AG09309 (cell line): ENCODE results near the gene PDE6A.
"Not testable (repeated sequence)": the region's sequence is repeated elsewhere in the genome, so short reads cannot be mapped to it uniquely, and the experiment has no call there.

Experiments used
- DNase-seq: peaks from one replicate; pipeline ENCODE4 v3.0.0-alpha.2; 2010; ENCODE audit warnings: low read depth
- H3K4me3 ChIP-seq: 2 replicates; pipeline ENCODE4 v1.5.1; 2011; ENCODE audit warnings: mild to moderate bottlenecking, low read depth, low read length, moderate library complexity; ENCODE audit not compliant: control insufficient read depth
- TF ChIP-seq, protein P1 (sequence below): IDR thresholded peaks from 2 replicates; pipeline ENCODE4 v1.5.1; 2011; ENCODE audit warnings: mild to moderate bottlenecking, low read depth, low read length, inconsistent platforms; ENCODE audit not compliant: insufficient read depth, control insufficient read depth; ENCODE audit errors: missing control alignments

The PDE6A gene

DNA sequence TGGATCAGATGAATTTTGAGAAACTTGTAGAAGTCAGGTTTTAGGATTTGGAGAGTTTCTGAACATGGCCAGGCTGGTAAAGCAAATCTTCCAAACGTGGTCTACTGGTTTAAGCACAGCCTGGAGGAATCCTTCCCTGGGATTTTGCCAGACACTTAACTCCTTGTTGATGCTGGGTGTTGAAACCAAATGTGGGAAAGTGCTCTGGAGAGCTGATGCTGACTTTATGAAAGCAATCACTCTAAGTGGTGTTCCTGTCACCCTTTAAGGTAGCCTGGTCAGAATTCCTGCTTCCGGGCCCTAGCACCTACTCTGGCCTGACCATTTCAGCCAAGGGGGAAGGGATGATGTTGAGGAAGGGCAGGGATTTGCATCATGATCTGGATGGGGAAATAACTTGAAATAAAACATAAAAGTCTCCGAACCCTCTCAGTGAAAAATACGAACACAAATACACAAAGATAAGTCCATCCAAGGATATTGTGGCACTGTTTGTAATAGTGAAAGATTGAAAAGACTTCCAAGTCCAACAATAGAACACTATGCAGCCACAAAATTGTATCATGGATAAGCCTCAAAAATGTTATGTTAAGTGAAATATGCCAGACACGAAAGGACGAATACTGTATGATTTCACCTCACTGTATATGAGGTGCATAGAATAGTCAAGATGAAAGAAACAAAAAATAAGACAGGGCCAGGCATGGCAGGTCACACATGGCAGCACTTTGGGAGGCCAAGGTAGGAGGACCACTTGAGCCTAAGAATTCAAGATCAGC lies 57.7 kb downstream of the PDE6A start:
- H3K4me3 ChIP-seq: no peak overlapping the region
- DNase-seq: no peak
- TF ChIP-seq, protein P1, sequence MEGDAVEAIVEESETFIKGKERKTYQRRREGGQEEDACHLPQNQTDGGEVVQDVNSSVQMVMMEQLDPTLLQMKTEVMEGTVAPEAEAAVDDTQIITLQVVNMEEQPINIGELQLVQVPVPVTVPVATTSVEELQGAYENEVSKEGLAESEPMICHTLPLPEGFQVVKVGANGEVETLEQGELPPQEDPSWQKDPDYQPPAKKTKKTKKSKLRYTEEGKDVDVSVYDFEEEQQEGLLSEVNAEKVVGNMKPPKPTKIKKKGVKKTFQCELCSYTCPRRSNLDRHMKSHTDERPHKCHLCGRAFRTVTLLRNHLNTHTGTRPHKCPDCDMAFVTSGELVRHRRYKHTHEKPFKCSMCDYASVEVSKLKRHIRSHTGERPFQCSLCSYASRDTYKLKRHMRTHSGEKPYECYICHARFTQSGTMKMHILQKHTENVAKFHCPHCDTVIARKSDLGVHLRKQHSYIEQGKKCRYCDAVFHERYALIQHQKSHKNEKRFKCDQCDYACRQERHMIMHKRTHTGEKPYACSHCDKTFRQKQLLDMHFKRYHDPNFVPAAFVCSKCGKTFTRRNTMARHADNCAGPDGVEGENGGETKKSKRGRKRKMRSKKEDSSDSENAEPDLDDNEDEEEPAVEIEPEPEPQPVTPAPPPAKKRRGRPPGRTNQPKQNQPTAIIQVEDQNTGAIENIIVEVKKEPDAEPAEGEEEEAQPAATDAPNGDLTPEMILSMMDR: no peak

DNA sequence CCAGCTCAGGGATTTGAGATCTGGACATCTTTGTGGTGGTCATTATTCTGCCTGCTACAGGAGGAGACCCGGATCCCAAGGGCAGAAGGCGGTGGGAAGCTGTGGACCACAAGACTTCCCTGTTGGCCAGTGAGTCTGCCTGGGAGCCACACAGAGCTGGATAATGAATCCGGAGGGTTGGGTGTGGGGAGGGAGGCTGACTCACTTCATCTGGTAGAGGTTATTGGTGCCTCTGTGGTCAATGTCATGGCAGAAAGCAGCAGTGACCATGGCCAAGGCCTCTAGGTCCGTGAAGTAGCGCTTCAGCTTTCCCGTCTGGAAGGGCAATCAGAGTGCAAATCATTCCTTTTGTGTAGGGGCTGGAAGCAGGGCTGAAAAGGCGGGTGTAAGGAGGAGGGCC lies 58.5 kb downstream of the PDE6A start:
- TF ChIP-seq, protein P1: no peak
- no peak overlapping the region for H3K4me3 ChIP-seq
- DNase-seq: no peak

DNA sequence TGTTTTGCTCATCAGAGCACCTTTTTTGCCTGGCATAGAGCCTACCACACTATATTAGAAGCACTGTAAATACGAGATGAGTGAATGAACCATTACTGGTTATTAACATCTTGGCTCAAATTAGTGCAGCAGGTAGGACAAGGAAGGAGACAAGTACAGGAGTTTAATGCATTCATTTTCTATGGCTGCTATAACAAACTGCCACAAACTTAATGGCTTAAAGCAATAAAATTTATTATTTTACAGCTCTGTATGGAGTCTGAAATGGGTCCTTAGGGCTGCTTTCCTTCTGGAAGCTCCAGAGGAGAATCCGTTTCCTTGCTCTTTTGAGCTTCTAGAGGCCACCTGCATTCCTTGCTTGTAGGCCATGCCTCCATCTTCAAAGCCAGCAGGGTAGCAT lies 59.1 kb downstream of the PDE6A start:
- TF ChIP-seq, protein P1: no peak
- no peak overlapping the region for H3K4me3 ChIP-seq
- no peak for DNase-seq

DNA sequence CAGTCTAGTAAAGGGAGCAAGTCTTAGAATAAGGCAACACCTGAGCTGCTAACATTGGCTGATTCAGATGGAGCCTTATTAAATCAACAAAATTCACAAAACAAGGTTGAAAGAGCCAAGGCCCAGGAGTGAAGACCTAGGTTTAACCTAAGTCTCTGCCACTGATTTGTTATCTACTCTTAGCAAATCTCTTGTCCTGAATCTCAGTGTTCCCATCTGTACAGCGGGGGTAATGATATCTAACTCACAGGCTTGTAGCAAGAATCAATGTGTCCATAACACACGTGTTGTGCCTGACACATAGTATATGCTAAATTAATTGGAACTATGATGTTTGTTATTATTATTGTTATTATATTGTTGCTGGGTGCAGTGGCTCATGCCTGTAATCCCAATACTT lies 61.0 kb downstream of the PDE6A start:
- no peak overlapping the region for H3K4me3 ChIP-seq
- no peak for DNase-seq
- TF ChIP-seq, protein P1: no peak

DNA sequence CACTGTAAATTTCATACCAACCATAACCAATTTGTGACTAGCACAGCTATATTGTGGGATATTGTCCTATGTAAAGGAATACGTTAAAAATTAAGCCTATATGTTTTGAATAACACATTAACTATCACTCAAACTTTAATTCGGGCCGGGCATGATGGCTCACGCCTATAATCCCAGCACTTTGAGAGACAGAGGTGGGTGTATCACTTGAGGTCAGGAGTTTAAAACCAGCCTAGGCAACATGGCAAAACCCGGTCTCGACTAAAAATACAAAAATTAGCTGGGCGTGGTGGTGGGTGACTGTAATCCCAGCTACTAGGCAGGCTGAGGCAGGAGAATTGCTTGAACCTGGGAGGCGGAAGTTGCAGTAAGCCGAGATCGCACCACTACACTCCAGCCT lies 62.0 kb downstream of the PDE6A start:
- H3K4me3 ChIP-seq, DNase-seq: not testable (repeated sequence)

DNA sequence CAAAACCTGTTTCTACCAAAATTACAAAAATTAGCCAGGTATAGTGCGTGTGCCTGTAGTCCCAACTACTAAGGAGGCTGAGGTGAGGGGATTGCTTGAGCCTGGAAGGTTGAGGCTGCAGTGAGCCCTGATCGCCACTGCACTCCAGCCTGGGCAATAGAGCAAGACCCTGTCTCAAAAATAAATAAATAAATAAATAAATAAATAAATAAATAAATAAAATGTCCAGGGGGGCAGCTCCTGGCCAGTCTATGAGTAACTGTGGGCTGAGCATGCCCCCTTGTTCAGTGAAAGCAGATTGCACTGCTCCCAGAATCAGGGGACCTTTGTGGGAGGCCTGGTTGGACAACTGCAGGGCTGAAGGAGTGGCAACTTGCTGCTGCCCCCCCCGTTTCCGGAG lies 62.7 kb downstream of the PDE6A start:
- DNase-seq: no peak
- TF ChIP-seq, protein P1: no peak
- no peak overlapping the region for H3K4me3 ChIP-seq

DNA sequence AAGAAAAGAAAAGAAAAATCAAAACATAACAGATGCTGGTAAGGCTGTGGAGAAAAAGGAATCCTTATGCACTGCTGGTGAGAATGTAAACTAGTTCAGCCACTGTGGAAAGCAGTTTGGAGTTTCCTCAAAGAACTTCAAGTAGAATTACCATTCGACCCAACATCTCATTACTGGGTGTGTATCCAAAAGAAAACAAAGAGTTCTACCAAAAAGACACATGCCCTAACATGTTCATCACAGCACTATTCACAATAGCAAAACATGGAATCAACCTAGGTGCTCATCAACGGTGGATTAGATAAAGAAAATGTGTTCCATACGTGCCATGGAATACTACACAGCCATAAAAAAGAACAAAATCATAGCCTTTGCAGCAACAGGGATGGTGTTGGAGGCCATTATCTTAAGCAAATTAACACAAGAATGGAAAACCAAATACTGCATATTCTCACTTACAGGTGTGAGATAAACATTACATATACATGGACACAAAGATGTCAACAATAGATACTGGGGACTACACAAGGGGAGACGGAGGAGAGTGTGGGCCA lies 63.4 kb downstream of the PDE6A start:
- H3K4me3 ChIP-seq: no peak overlapping the region
- no peak for DNase-seq
- TF ChIP-seq, protein P1: no peak

DNA sequence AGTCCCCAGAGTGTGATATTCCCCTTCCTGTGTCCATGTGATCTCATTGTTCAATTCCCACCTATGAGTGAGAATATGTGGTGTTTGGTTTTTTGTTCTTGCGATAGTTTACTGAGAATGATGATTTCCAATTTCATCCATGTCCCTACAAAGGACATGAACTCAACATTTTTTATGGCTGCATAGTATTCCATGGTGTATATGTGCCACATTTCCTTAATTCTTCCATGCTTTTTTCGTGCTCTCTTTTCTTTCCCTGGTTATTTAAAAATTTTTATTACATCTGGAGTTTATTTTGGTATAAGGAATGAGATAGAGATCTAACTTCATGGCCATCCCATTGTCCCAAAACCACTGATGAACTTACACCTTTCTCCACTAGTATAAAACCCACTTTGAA lies 65.0 kb downstream of the PDE6A start:
- not testable (repeated sequence) for DNase-seq, H3K4me3 ChIP-seq
